GM23338 (cell line): ENCODE measurements around the gene KCNJ11. TPM values are rescaled to one million over a fixed set of nuclear protein-coding genes. Genes with fewer than 3 reads are reported as not detected.

Source experiments
- ATAC-seq: fragments of 200-7000 bp; cut with Tn5 transposase; 3 replicates; pipeline ENCODE4 v1.9.1; 2020
- DNase-seq: peaks from one replicate; pipeline ENCODE4 v3.0.0-alpha.2; 2015; ENCODE audit warnings: low spot score
- H2AFZ ChIP-seq: fragments of 200-600 bp; sonication (generic); 2 replicates; pipeline ENCODE4 v1.8.0; 2016; ENCODE audit warnings: antibody characterized with exemption, mild to moderate bottlenecking, moderate library complexity
- H3F3A ChIP-seq: fragments of 200-600 bp; sonication (generic); replicated peaks from 2 replicates; pipeline ENCODE4 v1.8.0; 2017; ENCODE audit warnings: antibody characterized with exemption, mixed run types, low read depth
- H3K27ac ChIP-seq: fragments of 200-600 bp; sonication (generic); 2 replicates; pipeline ENCODE4 v1.6.1; 2016; ENCODE audit warnings: low read depth
- H3K27me3 ChIP-seq: fragments of 200-600 bp; sonication (generic); 2 replicates; pipeline ENCODE4 v1.8.0; 2016; ENCODE audit warnings: mild to moderate bottlenecking, mixed run types, moderate library complexity; ENCODE audit not compliant: insufficient read depth
- H3K36me3 ChIP-seq: fragments of 200-600 bp; sonication (generic); 2 replicates; pipeline ENCODE4 v1.8.0; 2016; ENCODE audit warnings: mild to moderate bottlenecking; ENCODE audit not compliant: insufficient read depth
- H3K4me1 ChIP-seq: fragments of 200-600 bp; sonication (generic); 2 replicates; pipeline ENCODE4 v1.8.0; 2016; ENCODE audit warnings: mild to moderate bottlenecking, moderate library complexity; ENCODE audit not compliant: insufficient read depth
- H3K4me2 ChIP-seq: fragments of 200-600 bp; sonication (generic); 2 replicates; pipeline ENCODE4 v1.7.1; 2017; ENCODE audit warnings: mixed run types
- H3K4me3 ChIP-seq: fragments of 200-600 bp; sonication (generic); 2 replicates; pipeline ENCODE4 v1.6.1; 2016; ENCODE audit warnings: mixed run types
- H3K79me2 ChIP-seq: fragments of 200-600 bp; sonication (generic); replicated peaks from 2 replicates; pipeline ENCODE4 v1.8.0; 2017; ENCODE audit warnings: mild to moderate bottlenecking; ENCODE audit not compliant: insufficient read depth
- H3K9me2 ChIP-seq: fragments of 200-600 bp; sonication (generic); 2 replicates; pipeline ENCODE4 v1.8.0; 2017; ENCODE audit not compliant: insufficient read depth
- H4K20me1 ChIP-seq: fragments of 200-600 bp; sonication (generic); replicated peaks from 2 replicates; pipeline ENCODE4 v1.8.0; 2017; ENCODE audit warnings: mild to moderate bottlenecking; ENCODE audit not compliant: insufficient read depth
- H3K27ac Mint-ChIP-seq: 2 replicates; pipeline ENCODE4 v1.8.0; 2020; ENCODE audit warnings: inconsistent platforms, mild to moderate bottlenecking, moderate library complexity, mixed read lengths
- H3K27me3 Mint-ChIP-seq: 3 replicates; pipeline ENCODE4 v1.8.0; 2022; ENCODE audit warnings: low read depth, mild to moderate bottlenecking, moderate library complexity, mixed read lengths, inconsistent platforms; ENCODE audit not compliant: insufficient read depth, poor library complexity
- H3K36me3 Mint-ChIP-seq: 3 replicates; pipeline ENCODE4 v1.8.0; 2021; ENCODE audit warnings: low read depth, mild to moderate bottlenecking, inconsistent platforms, moderate library complexity, mixed read lengths
- H3K4me1 Mint-ChIP-seq: 3 replicates; pipeline ENCODE4 v1.8.0; 2020; ENCODE audit warnings: mild to moderate bottlenecking, inconsistent platforms, mixed read lengths
- H3K4me3 Mint-ChIP-seq: 3 replicates; pipeline ENCODE4 v1.8.0; 2021; ENCODE audit warnings: moderate library complexity, mild to moderate bottlenecking, inconsistent platforms, mixed read lengths
- H3K9me3 Mint-ChIP-seq: 3 replicates; pipeline ENCODE4 v1.8.0; 2020; ENCODE audit warnings: moderate library complexity, mild to moderate bottlenecking, inconsistent platforms, mixed read lengths
- CREB1 ChIP-seq: fragments of 250-450 bp; sonication (Bioruptor Pico); IDR thresholded peaks from 2 replicates; pipeline ENCODE4 v1.5.0; 2020; ENCODE audit warnings: low read depth, mild to moderate bottlenecking, moderate library complexity
- CTCF ChIP-seq, 2 experiments: fragments of 200-600 bp in 1 of 2; sonication (generic) in 1 of 2; conservative IDR thresholded peaks; 2 replicates each; pipeline versions ENCODE4 v1.5.1 to v1.6.1; 2016 to 2017; ENCODE audit warnings: antibody characterized with exemption in 2 of 2, low read depth in 2 of 2, mild to moderate bottlenecking in 2 of 2, moderate library complexity in 1 of 2
- ETS1 ChIP-seq: IDR thresholded peaks from 2 replicates; pipeline ENCODE4 v1.6.1; 2016; ENCODE audit warnings: antibody characterized with exemption
- EZH2 ChIP-seq: fragments of 200-600 bp; sonication (generic); IDR thresholded peaks from one replicate; pipeline ENCODE4 v1.8.0; 2017; ENCODE audit warnings: antibody characterized with exemption, mild to moderate bottlenecking, low read depth; ENCODE audit not compliant: unreplicated experiment
- EZH2phosphoT487 ChIP-seq: fragments of 200-600 bp; sonication (generic); IDR thresholded peaks from one replicate; pipeline ENCODE4 v1.8.1; 2018; ENCODE audit warnings: antibody characterized with exemption; ENCODE audit not compliant: unreplicated experiment
- JUNB ChIP-seq: IDR thresholded peaks from one replicate; pipeline ENCODE4 v1.6.1; 2016; ENCODE audit warnings: antibody characterized with exemption; ENCODE audit not compliant: unreplicated experiment
- NANOG ChIP-seq: IDR thresholded peaks from 2 replicates; pipeline ENCODE4 v1.6.1; 2016; ENCODE audit warnings: antibody characterized with exemption, borderline replicate concordance
- POLR2AphosphoS5 ChIP-seq: IDR thresholded peaks from 2 replicates; pipeline ENCODE4 v1.6.1; 2016; ENCODE audit warnings: antibody characterized with exemption, low read depth
- REST ChIP-seq: IDR thresholded peaks from one replicate; pipeline ENCODE4 v1.6.1; 2018; ENCODE audit warnings: antibody characterized with exemption; ENCODE audit not compliant: unreplicated experiment
- STAT1 ChIP-seq: IDR thresholded peaks from one replicate; pipeline ENCODE4 v1.6.1; 2016; ENCODE audit warnings: antibody characterized with exemption; ENCODE audit not compliant: unreplicated experiment
- ZNF331 ChIP-seq: fragments of 250-450 bp; sonication (Bioruptor Pico); IDR thresholded peaks from 2 replicates; pipeline ENCODE4 v1.5.0; 2020; ENCODE audit warnings: low read depth, mild to moderate bottlenecking, moderate library complexity
- polyA plus RNA-seq: library from polyadenylated mRNA; unstranded; fragments of >200 nt; fragmentation: Nextera tagmentation; extraction: Ambion mirVana; gene quantifications from 2 replicates; pipeline ENCODE4 v1.2.1, GENCODE V29; 2016
- total RNA-seq: library from RNA; depleted of rRNA; stranded (reverse); fragments of >200 nt; shearing (Covaris generic); gene quantifications from 2 replicates; pipeline ENCODE4 v1.2.3, GENCODE V29; 2014

The KCNJ11 gene
- total and polyA plus RNA-seq, 2 experiments from 2014 or later: 0.89 to 7.9 TPM

GRCh38 chr11:17406818-17407149 is 18.3 kb upstream of the KCNJ11 start:
- no peak overlapping the region for H3K4me3 ChIP-seq
- H2AFZ ChIP-seq: no peak overlapping the region
- Mint-ChIP-seq H3K27ac (no peak overlapping the region), H3K9me3 (no peaks in the 10 kb centered on the region), H3K36me3 (no peaks in the 10 kb centered on the region), H3K27me3 (peaks cover 8% of the 10 kb centered on the region), H3K4me3 (no peak overlapping the region), H3K4me1 (peaks cover 9% of the 10 kb centered on the region; the same call in 1 of the 3 replicates)
- H3K9me2 ChIP-seq: no peaks in the 10 kb centered on the region
- no peaks in the 10 kb centered on the region for H3K4me1 ChIP-seq
- H3K27me3 ChIP-seq: no peaks in the 10 kb centered on the region
- DNase-seq: no peak
- no peaks in the 10 kb centered on the region for H3F3A ChIP-seq
- no peaks in the 10 kb centered on the region for H3K79me2 ChIP-seq
- no peak for TF ChIP-seq ZNF331 (CRISPR knock-in tag)
- no peak overlapping the region for H3K27ac ChIP-seq
- no peak overlapping the region for H3K4me2 ChIP-seq
- no peaks in the 10 kb centered on the region for H3K36me3 ChIP-seq
- H4K20me1 ChIP-seq: no peaks in the 10 kb centered on the region
- ATAC-seq: no peak

GRCh38 chr11:17406082-17406817 is 17.8 kb upstream of the KCNJ11 start:
- Mint-ChIP-seq H3K27me3 (peaks cover 4% of the 10 kb centered on the region), H3K9me3 (no peaks in the 10 kb centered on the region), H3K4me1 (peaks cover 7% of the 10 kb centered on the region; the same call in 1 of the 3 replicates), H3K4me3 (no peak overlapping the region), H3K36me3 (no peaks in the 10 kb centered on the region), H3K27ac (no peak overlapping the region)
- Histone ChIP-seq H3F3A (no peaks in the 10 kb centered on the region), H3K79me2 (no peaks in the 10 kb centered on the region), H2AFZ (0 out of 2 replicates have a peak overlapping the region, but pooled peaks have one; percentile 59), H3K36me3 (no peaks in the 10 kb centered on the region), H3K27me3 (no peaks in the 10 kb centered on the region), H3K4me3 (no peak overlapping the region), H3K4me2 (no peak overlapping the region), H4K20me1 (no peaks in the 10 kb centered on the region), H3K4me1 (no peaks in the 10 kb centered on the region), H3K9me2 (no peaks in the 10 kb centered on the region), H3K27ac (no peak overlapping the region)
- no peak for ATAC-seq
- no peak for DNase-seq
- no peak for TF ChIP-seq ZNF331 (CRISPR knock-in tag)
- TF ChIP-seq EZH2: no peak
- no peak for TF ChIP-seq EZH2phosphoT487
- TF ChIP-seq POLR2AphosphoS5: no peak
- no peak for TF ChIP-seq REST
- no peak for TF ChIP-seq NANOG
- TF ChIP-seq JUNB: no peak
- TF ChIP-seq STAT1: no peak
- no peak for TF ChIP-seq CTCF (conservative IDR thresholded peaks at IDR 0.05; ENCODE audit: low read depth in 2 of 2)
- no peak for TF ChIP-seq CREB1 (CRISPR knock-in tag)
- TF ChIP-seq ETS1: no peak
